Gastroesophageal sphincter (tissue), 2 donors: Measurements from ENCODE around the gene CTIF.

Source experiments
- EP300 ChIP-seq: sonication (generic); formaldehyde crosslinking; IDR thresholded peaks from one replicate; pipeline ENCODE4 v1.6.1; 2017; ENCODE audit warnings: antibody characterized with exemption, mild to moderate bottlenecking
- POLR2AphosphoS5 ChIP-seq: sonication (generic); formaldehyde crosslinking; IDR thresholded peaks from one replicate; pipeline ENCODE4 v1.6.1; 2017; ENCODE audit warnings: antibody characterized with exemption

GRCh38 chr18:48754993-48755473 is 216.2 kb downstream of the CTIF start:
- TF ChIP-seq POLR2AphosphoS5 (no peak), EP300 (no peak)
